Stimulated activated CD8-positive, alpha-beta memory T cell treated with anti-CD3 and anti-CD28 coated beads, Interleukin-4, amount 100 ng/mL, for 1 hour (primary cell): Measurements from ENCODE around the gene IBA57.
"Not testable (repeated sequence)": the region's sequence is repeated elsewhere in the genome, so short reads cannot be mapped to it uniquely, and the experiment has no call there.

Source experiments
- DNase-seq, 2 donors: peaks; one replicate each; pipeline ENCODE4 v3.0.0-alpha.2; 2020; ENCODE audit warnings: low read depth in 2 of 2, low spot score in 1 of 2

IBA57 gene

GRCh38 chr1:228224198-228225164 is 58.9 kb downstream of the IBA57 start:
- no peak for DNase-seq

- DNase-seq: no peak
Observed at GRCh38 chr1:228225165-228225710, 59.6 kb downstream of the IBA57 start.

GRCh38 chr1:228225740-228226139 is 60.1 kb downstream of the IBA57 start:
- no peak for DNase-seq

- no peak for DNase-seq
Observed at GRCh38 chr1:228226141-228226874, 60.7 kb downstream of the IBA57 start.

GRCh38 chr1:228226956-228227791 is 61.6 kb downstream of the IBA57 start:
- DNase-seq: no peak

GRCh38 chr1:228228147-228228546 is 62.5 kb downstream of the IBA57 start:
- not testable (repeated sequence) for DNase-seq

- no peak for DNase-seq
Observed at GRCh38 chr1:228228601-228229074, 63.0 kb downstream of the IBA57 start.

GRCh38 chr1:228231189-228231588 is 65.6 kb downstream of the IBA57 start:
- no peak for DNase-seq
